Measurements from ENCODE around the gene NEU3. TPM values are rescaled to one million over a fixed set of nuclear protein-coding genes. Genes with fewer than 3 reads are reported as not detected.

NEU3 gene
- total RNA-seq, 1 experiment from 2014 or later, result 19.3 TPM

DNA sequence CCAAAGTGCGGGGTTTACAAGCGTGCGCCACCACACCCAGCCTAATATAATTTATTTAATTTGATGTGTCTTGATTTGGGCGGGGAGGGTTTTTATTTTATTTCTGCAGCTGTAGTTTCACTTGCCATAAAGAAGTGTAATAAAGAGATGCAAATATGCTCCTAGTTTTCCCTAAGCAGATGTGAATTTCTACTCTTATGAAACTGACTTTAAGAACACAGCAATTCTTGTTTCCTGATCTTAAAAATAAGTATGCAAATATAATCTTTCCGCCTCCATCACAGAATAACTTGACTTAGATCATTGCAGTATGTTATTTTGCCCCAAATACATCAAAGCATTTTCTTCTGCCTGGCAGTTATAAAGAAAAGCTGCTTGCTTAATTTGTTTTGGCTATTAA, 35.3 kb upstream of the NEU3 start:
- Histone ChIP-seq H3K9me3 (no peaks in the 10 kb centered on the region), H3K4me3 (ENCODE audit: low read depth, low read length) (no peak overlapping the region), H3K36me3 (ENCODE audit: control insufficient read depth, insufficient read depth, low read length) (peaks cover 2% of the 10 kb centered on the region; the same call in 1 of the 2 replicates), H3K4me1 (peaks cover 5% of the 10 kb centered on the region), H3K27me3 (replicated peaks; ENCODE audit: control insufficient read depth, insufficient read depth, low read length) (no peaks in the 10 kb centered on the region)
- Mint-ChIP-seq H3K27me3 (ENCODE audit: insufficient read depth, unreplicated experiment) (no peaks in the 10 kb centered on the region), H3K36me3 (ENCODE audit: insufficient read depth, unreplicated experiment) (peaks cover 29% of the 10 kb centered on the region), H3K27ac (ENCODE audit: unreplicated experiment) (no peak overlapping the region), H3K4me3 (ENCODE audit: unreplicated experiment) (no peak overlapping the region), H3K4me1 (ENCODE audit: low read depth, unreplicated experiment) (peaks cover 10% of the 10 kb centered on the region), H3K9me3 (ENCODE audit: unreplicated experiment) (no peaks in the 10 kb centered on the region)
- intact Hi-C loops (cut with micrococcal nuclease; ENCODE audit: unreplicated experiment), result no loop called here
- no TSS peak for BruUV-seq (replicated peaks)
- ChIA-PET CTCF (no interaction called here), POLR2A (no interaction called here)
- DNase-seq, result no peak
- TF ChIP-seq, protein P1, sequence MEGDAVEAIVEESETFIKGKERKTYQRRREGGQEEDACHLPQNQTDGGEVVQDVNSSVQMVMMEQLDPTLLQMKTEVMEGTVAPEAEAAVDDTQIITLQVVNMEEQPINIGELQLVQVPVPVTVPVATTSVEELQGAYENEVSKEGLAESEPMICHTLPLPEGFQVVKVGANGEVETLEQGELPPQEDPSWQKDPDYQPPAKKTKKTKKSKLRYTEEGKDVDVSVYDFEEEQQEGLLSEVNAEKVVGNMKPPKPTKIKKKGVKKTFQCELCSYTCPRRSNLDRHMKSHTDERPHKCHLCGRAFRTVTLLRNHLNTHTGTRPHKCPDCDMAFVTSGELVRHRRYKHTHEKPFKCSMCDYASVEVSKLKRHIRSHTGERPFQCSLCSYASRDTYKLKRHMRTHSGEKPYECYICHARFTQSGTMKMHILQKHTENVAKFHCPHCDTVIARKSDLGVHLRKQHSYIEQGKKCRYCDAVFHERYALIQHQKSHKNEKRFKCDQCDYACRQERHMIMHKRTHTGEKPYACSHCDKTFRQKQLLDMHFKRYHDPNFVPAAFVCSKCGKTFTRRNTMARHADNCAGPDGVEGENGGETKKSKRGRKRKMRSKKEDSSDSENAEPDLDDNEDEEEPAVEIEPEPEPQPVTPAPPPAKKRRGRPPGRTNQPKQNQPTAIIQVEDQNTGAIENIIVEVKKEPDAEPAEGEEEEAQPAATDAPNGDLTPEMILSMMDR (IDR thresholded peaks at IDR 0.05; ENCODE audit: insufficient read depth in 1 of 2, low read depth in 1 of 2, low read length in 1 of 2, severe bottlenecking in 1 of 2, unreplicated experiment in 1 of 2), result no peak

DNA sequence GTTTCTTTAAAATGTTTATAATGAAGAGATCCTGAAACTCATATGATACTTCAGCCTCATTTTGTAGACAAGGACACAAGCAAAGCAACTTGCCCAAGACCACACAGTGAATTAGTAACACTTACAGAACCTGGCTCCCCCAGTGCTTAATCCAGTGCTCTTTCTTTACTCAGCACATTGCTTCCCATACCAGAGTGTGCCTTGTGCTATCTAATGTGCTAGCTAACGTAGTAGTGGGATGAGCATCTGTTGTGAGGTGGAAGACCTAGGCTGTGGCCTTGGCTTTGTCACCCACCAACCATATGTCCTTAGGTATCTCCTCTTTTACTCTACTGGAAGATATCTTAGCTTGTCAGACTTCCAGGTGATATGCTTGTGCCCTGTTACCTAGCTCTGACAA, 34.5 kb upstream of the NEU3 start:
- H3K27me3 Mint-ChIP-seq (ENCODE audit: insufficient read depth, unreplicated experiment), result no peaks in the 10 kb centered on the region
- intact Hi-C loops (cut with micrococcal nuclease; ENCODE audit: unreplicated experiment), result no loop called here
- TF ChIP-seq, protein P1 (IDR thresholded peaks at IDR 0.05; ENCODE audit: insufficient read depth in 1 of 2, low read depth in 1 of 2, low read length in 1 of 2, severe bottlenecking in 1 of 2, unreplicated experiment in 1 of 2), result no peak
- Histone ChIP-seq H3K27me3 (replicated peaks; ENCODE audit: control insufficient read depth, insufficient read depth, low read length) (no peaks in the 10 kb centered on the region), H3K36me3 (ENCODE audit: control insufficient read depth, insufficient read depth, low read length) (peaks cover 2% of the 10 kb centered on the region; the same call in 1 of the 2 replicates), H3K9me3 (no peaks in the 10 kb centered on the region), H3K4me3 (ENCODE audit: low read depth, low read length) (no peak overlapping the region), H3K4me1 (peaks cover 5% of the 10 kb centered on the region)
- no TSS peak for BruUV-seq (replicated peaks)
- peaks cover 10% of the 10 kb centered on the region for H3K4me1 Mint-ChIP-seq (ENCODE audit: low read depth, unreplicated experiment)
- no peak overlapping the region for H3K4me3 Mint-ChIP-seq (ENCODE audit: unreplicated experiment)
- no peak for DNase-seq
- no peak overlapping the region for H3K27ac Mint-ChIP-seq (ENCODE audit: unreplicated experiment)
- ChIA-PET CTCF (no interaction called here), POLR2A (no interaction called here)
- no peaks in the 10 kb centered on the region for H3K9me3 Mint-ChIP-seq (ENCODE audit: unreplicated experiment)
- peaks cover 24% of the 10 kb centered on the region for H3K36me3 Mint-ChIP-seq (ENCODE audit: insufficient read depth, unreplicated experiment)

DNA sequence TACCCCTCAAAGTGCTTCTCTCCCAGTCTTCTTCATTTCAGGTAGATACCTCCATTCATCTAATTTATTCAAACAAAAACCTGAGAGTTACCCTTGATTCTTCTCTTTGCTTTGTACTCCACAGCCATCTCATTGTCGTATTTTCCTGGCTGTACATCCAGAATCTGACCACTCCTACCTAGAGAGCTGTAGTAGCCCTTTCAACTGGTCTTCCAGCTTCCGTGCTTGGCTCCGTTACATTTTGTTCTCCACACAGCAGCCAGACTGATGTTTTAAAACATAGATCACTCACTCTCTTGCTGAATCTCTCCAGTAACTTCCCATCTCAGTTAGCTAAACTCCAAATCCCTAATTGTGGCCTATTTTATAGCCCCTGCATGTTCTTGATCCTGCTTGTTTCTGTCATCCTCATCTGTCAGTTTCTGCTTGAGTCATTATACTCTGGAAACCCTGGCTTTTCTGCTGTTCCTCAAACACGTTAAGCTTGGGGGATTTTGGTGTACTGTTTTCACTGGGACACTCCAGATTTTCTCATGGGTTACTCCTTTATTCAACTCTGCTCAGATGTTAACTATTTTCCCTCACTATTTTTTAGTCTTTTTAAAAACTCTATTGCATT, 32.2 kb upstream of the NEU3 start:
- BruUV-seq (replicated peaks), result no TSS peak
- Histone ChIP-seq H3K9me3 (no peaks in the 10 kb centered on the region), H3K4me3 (ENCODE audit: low read depth, low read length) (no peak overlapping the region), H3K27me3 (replicated peaks; ENCODE audit: control insufficient read depth, insufficient read depth, low read length) (no peaks in the 10 kb centered on the region), H3K36me3 (ENCODE audit: control insufficient read depth, insufficient read depth, low read length) (peaks cover 4% of the 10 kb centered on the region; the same call in 1 of the 2 replicates), H3K4me1 (no peaks in the 10 kb centered on the region)
- intact Hi-C loops (cut with micrococcal nuclease; ENCODE audit: unreplicated experiment), result no loop called here
- H3K4me1 Mint-ChIP-seq (ENCODE audit: low read depth, unreplicated experiment), result peaks cover 10% of the 10 kb centered on the region
- TF ChIP-seq, protein P1 (IDR thresholded peaks at IDR 0.05; ENCODE audit: insufficient read depth in 1 of 2, low read depth in 1 of 2, low read length in 1 of 2, severe bottlenecking in 1 of 2, unreplicated experiment in 1 of 2), result no peak
- POLR2A ChIA-PET, result no interaction called here
- no peaks in the 10 kb centered on the region for H3K9me3 Mint-ChIP-seq (ENCODE audit: unreplicated experiment)
- no peak for DNase-seq
- H3K27me3 Mint-ChIP-seq (ENCODE audit: insufficient read depth, unreplicated experiment), result no peaks in the 10 kb centered on the region
- H3K4me3 Mint-ChIP-seq (ENCODE audit: unreplicated experiment), result no peak overlapping the region
- H3K36me3 Mint-ChIP-seq (ENCODE audit: insufficient read depth, unreplicated experiment), result peaks cover 16% of the 10 kb centered on the region
- CTCF ChIA-PET, result no interaction called here
- no peak overlapping the region for H3K27ac Mint-ChIP-seq (ENCODE audit: unreplicated experiment)
